Activated naive CD8-positive, alpha-beta T cell treated with anti-CD3 and anti-CD28 coated beads, Interleukin-2, amount 50 U/mL, for 24 hours (primary cell): ENCODE results near the gene CREB3L1.

ENCODE experiments used
- ATAC-seq: fragments of 150-1000 bp; cut with Tn5 transposase; one replicate; pipeline ENCODE4 v1.10.0; 2021
- DNase-seq: peaks from one replicate; pipeline ENCODE4 v3.0.0; 2021
- H3K27ac Mint-ChIP-seq: one replicate; pipeline ENCODE4 v1.8.0; 2021; ENCODE audit warnings: mild to moderate bottlenecking, mixed read lengths
- H3K27me3 Mint-ChIP-seq: one replicate; pipeline ENCODE4 v1.8.0; 2021; ENCODE audit warnings: mixed read lengths
- H3K36me3 Mint-ChIP-seq: one replicate; pipeline ENCODE4 v1.8.0; 2021; ENCODE audit warnings: low read depth, mixed read lengths
- H3K4me1 Mint-ChIP-seq: one replicate; pipeline ENCODE4 v1.8.0; 2021; ENCODE audit warnings: mixed read lengths
- H3K4me3 Mint-ChIP-seq: one replicate; pipeline ENCODE4 v1.8.0; 2021; ENCODE audit warnings: mild to moderate bottlenecking, moderate library complexity, mixed read lengths
- H3K9me3 Mint-ChIP-seq: one replicate; pipeline ENCODE4 v1.8.0; 2021; ENCODE audit warnings: mixed read lengths

CREB3L1 gene

DNA sequence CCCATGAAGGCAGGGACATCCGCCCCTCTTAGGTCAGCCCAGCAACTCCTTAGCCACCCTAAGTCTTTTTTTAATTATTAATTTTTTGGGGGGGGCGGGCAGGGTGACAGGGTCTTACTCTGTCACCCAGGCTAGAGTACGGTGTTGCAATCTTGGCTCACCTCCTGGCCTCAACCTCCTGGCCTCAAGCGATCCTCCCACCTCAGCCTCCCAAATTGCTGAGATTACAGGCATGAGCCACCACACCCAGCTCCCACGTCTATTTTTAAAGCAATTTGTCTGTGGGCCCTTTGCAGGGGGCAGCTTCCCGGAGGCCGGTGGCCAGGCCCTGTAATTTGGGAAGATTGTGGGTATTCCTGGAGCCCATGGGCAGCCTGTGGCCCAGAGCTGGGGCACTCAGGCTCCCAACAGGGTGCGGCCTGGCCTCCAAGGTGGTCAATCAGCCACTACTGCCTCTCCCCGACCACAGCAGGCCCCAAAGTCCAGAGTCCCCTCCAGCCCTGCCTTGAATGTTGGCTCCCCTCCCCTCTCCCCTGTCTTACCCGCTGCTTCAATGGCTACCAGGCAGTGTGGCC lies 27.2 kb downstream of the CREB3L1 start:
- H3K9me3 Mint-ChIP-seq, result no peaks in the 10 kb centered on the region
- H3K4me1 Mint-ChIP-seq, result peaks cover 9% of the 10 kb centered on the region
- ATAC-seq (no peak), DNase-seq (no peak)
- no peak overlapping the region for H3K27ac Mint-ChIP-seq
- no peak overlapping the region for H3K4me3 Mint-ChIP-seq
- no peaks in the 10 kb centered on the region for H3K36me3 Mint-ChIP-seq
- H3K27me3 Mint-ChIP-seq, result no peaks in the 10 kb centered on the region

DNA sequence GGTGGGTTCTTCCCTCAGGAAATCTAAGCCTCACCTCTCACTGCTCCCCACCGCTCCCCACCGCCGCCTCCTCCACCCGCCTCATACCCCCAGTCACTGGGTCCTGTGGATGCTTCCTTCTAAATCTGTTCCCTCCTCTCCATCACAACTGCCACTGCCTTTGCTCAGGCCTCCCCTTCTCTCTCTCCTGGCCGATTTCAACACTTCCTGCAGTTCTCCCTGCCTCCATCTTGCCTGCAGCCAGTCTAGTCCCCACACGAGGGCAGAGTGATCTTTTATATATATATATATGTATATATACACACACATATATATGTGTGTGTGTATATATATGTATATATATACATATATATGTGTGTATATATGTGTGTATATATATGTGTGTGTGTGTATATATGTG lies 27.8 kb downstream of the CREB3L1 start:
- H3K4me3 Mint-ChIP-seq, result no peak overlapping the region
- ATAC-seq (no peak), DNase-seq (no peak)
- no peaks in the 10 kb centered on the region for H3K27me3 Mint-ChIP-seq
- peaks cover 9% of the 10 kb centered on the region for H3K4me1 Mint-ChIP-seq
- H3K9me3 Mint-ChIP-seq, result no peaks in the 10 kb centered on the region
- no peaks in the 10 kb centered on the region for H3K36me3 Mint-ChIP-seq
- no peak overlapping the region for H3K27ac Mint-ChIP-seq

DNA sequence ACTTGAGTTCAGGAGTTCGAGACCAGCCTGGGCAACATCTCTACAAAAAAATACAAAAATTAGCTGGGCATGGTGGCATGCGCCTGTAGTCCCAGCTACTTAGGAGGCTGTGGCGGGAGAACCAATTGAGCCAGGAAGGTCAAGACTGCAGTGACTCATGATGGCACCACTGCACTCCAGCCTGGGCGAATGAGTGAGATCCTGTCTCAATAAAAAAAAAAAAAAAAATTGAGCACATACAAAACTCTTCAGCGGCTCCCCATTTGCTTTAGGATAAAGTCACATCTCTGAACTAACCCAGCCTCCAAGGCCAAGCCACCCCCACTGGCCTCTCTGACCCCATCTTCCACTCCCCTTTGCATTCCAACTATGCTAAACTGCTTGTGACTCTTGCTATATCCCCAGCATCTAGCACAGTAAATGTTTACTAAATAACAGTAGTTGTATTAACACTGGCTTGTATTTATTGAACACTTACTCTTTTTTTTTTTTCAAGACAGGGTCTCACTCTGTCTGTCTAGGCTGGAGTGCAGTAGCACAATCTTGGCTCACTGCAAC lies 28.9 kb downstream of the CREB3L1 start:
- no peaks in the 10 kb centered on the region for H3K27me3 Mint-ChIP-seq
- no peak for DNase-seq
- ATAC-seq, result no peak
- no peaks in the 10 kb centered on the region for H3K36me3 Mint-ChIP-seq
- no peak overlapping the region for H3K4me3 Mint-ChIP-seq
- H3K27ac Mint-ChIP-seq, result no peak overlapping the region
- H3K9me3 Mint-ChIP-seq, result no peaks in the 10 kb centered on the region
- H3K4me1 Mint-ChIP-seq, result peaks cover 9% of the 10 kb centered on the region

- H3K4me1 Mint-ChIP-seq, result peaks cover 9% of the 10 kb centered on the region
- H3K36me3 Mint-ChIP-seq, result no peaks in the 10 kb centered on the region
- H3K27ac Mint-ChIP-seq, result no peak overlapping the region
- ATAC-seq (no peak), DNase-seq (no peak)
- no peak overlapping the region for H3K4me3 Mint-ChIP-seq
- no peaks in the 10 kb centered on the region for H3K27me3 Mint-ChIP-seq
- H3K9me3 Mint-ChIP-seq, result no peaks in the 10 kb centered on the region
These were observed 29.9 kb downstream of the CREB3L1 start for GRCh38 chr11:46307369-46307768.

- H3K9me3 Mint-ChIP-seq, result no peaks in the 10 kb centered on the region
- no peak for DNase-seq
- no peak overlapping the region for H3K4me3 Mint-ChIP-seq
- peaks cover 9% of the 10 kb centered on the region for H3K4me1 Mint-ChIP-seq
- no peaks in the 10 kb centered on the region for H3K36me3 Mint-ChIP-seq
- ATAC-seq, result no peak
- no peak overlapping the region for H3K27ac Mint-ChIP-seq
- no peaks in the 10 kb centered on the region for H3K27me3 Mint-ChIP-seq
These were observed 30.4 kb downstream of the CREB3L1 start for GRCh38 chr11:46307785-46308341.

DNA sequence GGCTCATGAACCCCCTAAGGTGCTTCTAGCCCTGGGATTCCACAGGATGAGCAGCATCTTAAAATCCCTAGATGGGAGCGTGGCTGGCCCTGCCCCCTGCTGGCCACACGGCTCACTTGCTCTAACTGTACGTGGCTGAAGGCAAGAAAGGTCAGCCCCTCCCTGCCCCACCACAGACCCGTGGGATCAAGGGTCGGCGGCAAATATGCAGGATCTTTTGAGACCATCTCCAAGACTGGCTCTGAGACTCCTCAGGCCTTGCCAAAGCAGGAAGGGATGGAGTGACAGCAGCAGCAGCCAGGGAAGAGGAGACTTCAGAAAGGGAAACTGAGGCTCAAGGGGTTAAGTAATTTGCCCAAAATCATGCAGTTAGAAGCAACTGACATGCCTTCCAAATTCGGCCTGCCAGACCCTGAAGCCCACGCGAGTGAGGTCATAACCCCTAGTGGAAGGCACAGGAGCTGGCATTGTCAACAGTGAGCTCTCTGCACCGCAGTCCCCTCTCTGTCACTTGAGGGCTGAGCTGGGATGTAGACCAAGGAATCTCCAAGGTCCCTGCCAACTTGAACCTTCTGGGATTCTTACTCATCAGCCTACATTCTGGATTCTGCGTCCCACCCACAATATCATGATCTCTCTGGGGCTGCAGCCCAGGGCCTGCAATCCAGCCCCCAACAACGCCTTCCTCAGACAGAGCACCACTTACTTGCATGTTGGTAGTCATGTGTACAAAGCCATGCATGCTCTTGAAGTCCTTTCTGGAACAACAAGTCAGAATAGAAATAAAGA lies 31.4 kb downstream of the CREB3L1 start:
- peaks cover 9% of the 10 kb centered on the region for H3K4me1 Mint-ChIP-seq
- H3K27me3 Mint-ChIP-seq, result no peaks in the 10 kb centered on the region
- H3K36me3 Mint-ChIP-seq, result no peaks in the 10 kb centered on the region
- ATAC-seq (peak; percentile 84), DNase-seq (peak; percentile 80)
- no peaks in the 10 kb centered on the region for H3K9me3 Mint-ChIP-seq
- no peak overlapping the region for H3K27ac Mint-ChIP-seq
- H3K4me3 Mint-ChIP-seq, result no peak overlapping the region

DNA sequence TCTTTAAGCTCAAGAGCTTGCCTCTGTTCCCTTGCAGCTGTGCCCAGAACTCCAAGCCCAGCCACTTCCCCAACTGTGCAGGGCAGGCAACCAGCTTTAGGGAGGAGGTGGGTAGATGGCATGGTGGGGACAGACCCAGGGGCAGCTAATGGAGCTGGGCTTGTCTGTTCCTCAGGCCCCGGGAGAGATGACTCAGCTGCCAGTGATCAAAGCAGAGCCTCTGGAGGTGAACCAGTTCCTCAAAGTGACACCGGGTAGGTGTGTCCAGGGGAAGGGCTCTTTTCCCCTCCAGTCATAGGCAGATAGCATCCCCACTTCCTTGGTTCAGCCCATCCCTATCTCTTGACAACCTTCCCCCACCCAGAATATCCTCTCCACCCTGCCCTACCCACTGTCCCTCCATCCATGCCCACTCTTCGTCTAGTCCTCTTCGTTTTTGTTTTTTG lies 32.4 kb downstream of the CREB3L1 start:
- H3K27ac Mint-ChIP-seq, result no peak overlapping the region
- no peak for DNase-seq
- ATAC-seq, result no peak

DNA sequence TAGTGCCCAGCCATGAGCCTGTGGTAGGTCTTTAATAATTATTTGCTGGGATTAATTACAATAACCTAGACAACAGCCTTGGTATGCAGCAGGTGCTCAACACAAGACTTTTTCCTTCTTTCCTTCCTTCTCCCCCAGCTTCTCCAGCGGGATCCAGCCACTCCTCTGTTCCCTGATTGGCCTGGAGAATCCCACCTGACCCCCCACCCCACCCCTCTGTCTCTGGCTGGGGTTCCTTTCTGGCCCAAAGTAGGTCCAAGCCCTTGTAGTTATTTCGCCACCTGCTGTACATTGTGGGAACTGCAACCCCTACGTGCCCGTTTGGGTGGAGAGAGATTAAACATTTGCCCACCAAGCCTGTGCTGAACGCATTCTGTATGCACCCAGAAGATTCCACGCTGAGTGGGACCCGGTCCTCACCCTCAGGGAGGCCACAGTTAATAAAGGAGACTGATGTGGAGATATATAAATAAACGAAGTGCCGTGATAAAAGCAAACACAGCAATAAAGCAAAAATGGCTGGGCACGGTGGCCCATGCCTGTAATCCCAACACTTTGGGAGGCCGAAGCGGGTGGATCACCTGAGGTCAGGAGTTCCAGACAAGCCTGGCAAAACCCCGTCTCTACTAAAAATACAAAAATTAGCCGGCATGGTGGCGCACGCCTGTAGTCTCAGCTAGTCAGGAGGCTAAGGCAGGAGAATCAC lies 37.7 kb downstream of the CREB3L1 start:
- H3K36me3 Mint-ChIP-seq, result no peaks in the 10 kb centered on the region
- H3K27me3 Mint-ChIP-seq, result peaks cover 2% of the 10 kb centered on the region
- no peak overlapping the region for H3K4me3 Mint-ChIP-seq
- peaks cover 16% of the 10 kb centered on the region for H3K4me1 Mint-ChIP-seq
- DNase-seq, result peak; percentile 82
- ATAC-seq, result peak; percentile 74
- no peak overlapping the region for H3K27ac Mint-ChIP-seq
- H3K9me3 Mint-ChIP-seq, result no peaks in the 10 kb centered on the region

More for the DNA sequence above, 32.4 kb downstream of the CREB3L1 start:
- Mint-ChIP-seq H3K4me3 (no peak overlapping the region), H3K36me3 (no peaks in the 10 kb centered on the region), H3K4me1 (peaks cover 9% of the 10 kb centered on the region), H3K27me3 (no peaks in the 10 kb centered on the region), H3K9me3 (no peaks in the 10 kb centered on the region)

GRCh38 chr11:46315783-46316563 lies 38.5 kb downstream of the CREB3L1 start:
- Mint-ChIP-seq H3K36me3 (no peaks in the 10 kb centered on the region), H3K4me3 (no peak overlapping the region), H3K27ac (no peak overlapping the region)

DNA sequence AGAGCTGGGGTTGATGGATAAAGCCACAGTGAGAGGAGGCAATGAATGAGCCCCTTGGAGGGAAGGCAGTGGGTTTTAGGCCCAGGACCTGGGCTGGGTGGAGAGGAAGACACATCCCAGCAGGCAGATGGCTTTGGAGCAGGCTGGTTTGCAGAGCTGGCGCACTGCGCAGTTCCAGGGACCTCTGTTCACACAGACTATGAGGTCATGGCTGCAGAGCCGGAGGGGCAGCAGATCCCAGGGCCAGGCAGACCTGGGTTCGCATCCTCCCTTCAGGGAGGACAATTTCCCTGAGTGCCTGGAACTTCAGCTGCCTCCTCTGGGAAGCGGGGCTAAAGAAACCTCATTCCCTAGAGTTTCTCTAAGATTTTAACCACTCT lies 41.6 kb downstream of the CREB3L1 start:
- peaks cover 16% of the 10 kb centered on the region for H3K4me1 Mint-ChIP-seq
- H3K36me3 Mint-ChIP-seq, result no peaks in the 10 kb centered on the region
- ATAC-seq (no peak), DNase-seq (no peak)
- peaks cover 2% of the 10 kb centered on the region for H3K27me3 Mint-ChIP-seq
- H3K4me3 Mint-ChIP-seq, result no peak overlapping the region
- H3K27ac Mint-ChIP-seq, result peak overlapping the region; percentile 75
- H3K9me3 Mint-ChIP-seq, result no peaks in the 10 kb centered on the region

More at GRCh38 chr11:46315783-46316563, 38.5 kb downstream of the CREB3L1 start:
- Mint-ChIP-seq H3K9me3 (no peaks in the 10 kb centered on the region), H3K27me3 (peaks cover 2% of the 10 kb centered on the region), H3K4me1 (peaks cover 16% of the 10 kb centered on the region)
- ATAC-seq (peak; percentile 7), DNase-seq (no peak)

- Mint-ChIP-seq H3K9me3 (no peaks in the 10 kb centered on the region), H3K36me3 (no peaks in the 10 kb centered on the region), H3K4me3 (no peak overlapping the region), H3K27ac (no peak overlapping the region), H3K4me1 (peaks cover 13% of the 10 kb centered on the region), H3K27me3 (no peaks in the 10 kb centered on the region)
- ATAC-seq (no peak), DNase-seq (no peak)
These were observed 44.3 kb downstream of the CREB3L1 start for GRCh38 chr11:46321757-46322156.

DNA sequence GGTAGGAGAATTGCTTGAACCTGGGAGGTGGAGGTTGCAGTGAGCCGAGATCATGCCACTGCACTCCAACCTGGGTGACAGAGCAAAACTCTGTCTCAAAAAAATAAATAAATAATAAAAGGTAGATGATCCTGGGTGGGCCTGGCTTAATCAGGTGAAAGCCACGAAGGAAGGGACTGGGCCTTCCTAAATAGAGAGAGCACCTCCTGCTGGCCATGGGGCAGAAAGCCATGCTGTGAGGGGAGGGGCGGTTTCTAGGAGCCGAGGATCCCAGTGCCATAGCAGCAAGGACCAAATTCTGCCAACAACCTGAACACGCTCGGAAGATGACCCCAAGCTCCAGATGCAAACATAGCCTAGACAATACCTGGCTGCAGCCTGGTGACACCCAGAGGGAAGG lies 45.3 kb downstream of the CREB3L1 start:
- H3K9me3 Mint-ChIP-seq, result no peaks in the 10 kb centered on the region
- H3K4me3 Mint-ChIP-seq, result no peak overlapping the region
- peaks cover 13% of the 10 kb centered on the region for H3K4me1 Mint-ChIP-seq
- DNase-seq (no peak), ATAC-seq (no peak)
- peaks cover 2% of the 10 kb centered on the region for H3K27me3 Mint-ChIP-seq
- H3K36me3 Mint-ChIP-seq, result no peaks in the 10 kb centered on the region
- H3K27ac Mint-ChIP-seq, result no peak overlapping the region

DNA sequence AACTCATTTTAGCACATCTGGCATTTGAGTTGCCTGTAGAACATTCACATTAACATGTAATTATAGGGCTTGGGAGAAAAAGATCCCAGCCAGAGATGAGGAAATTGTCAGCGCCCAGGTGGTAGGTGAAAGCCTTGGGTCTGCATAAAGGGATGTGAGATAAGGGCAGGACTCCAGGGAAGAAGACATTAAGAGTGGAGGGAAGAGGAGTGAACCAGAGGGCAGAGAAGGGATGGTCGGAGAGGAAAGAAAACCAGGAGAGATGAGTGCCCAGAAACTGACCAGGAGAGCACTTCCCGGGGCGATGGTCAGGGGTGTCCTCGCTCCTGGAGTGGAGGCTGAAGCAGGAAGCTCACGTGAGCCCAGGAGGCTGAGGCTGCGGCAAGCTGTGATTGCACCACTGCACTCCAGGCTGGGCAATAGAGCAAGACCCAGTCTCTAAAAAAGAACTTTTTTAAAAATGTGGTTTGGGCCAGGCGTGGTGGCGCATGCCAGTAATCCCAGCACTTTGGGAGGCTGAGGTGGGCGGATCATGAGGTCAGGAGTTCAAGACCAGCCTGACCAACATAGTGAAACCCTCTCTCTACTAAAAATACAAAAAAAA lies 49.5 kb downstream of the CREB3L1 start:
- DNase-seq, result no peak
- peaks cover 22% of the 10 kb centered on the region for H3K4me1 Mint-ChIP-seq
- no peak overlapping the region for H3K27ac Mint-ChIP-seq
- no peaks in the 10 kb centered on the region for H3K36me3 Mint-ChIP-seq
- ATAC-seq, result no peak
- no peak overlapping the region for H3K4me3 Mint-ChIP-seq
- peaks cover 9% of the 10 kb centered on the region for H3K27me3 Mint-ChIP-seq
- H3K9me3 Mint-ChIP-seq, result no peaks in the 10 kb centered on the region

- H3K27me3 Mint-ChIP-seq, result peaks cover 9% of the 10 kb centered on the region
- ATAC-seq, result no peak
- no peak overlapping the region for H3K4me3 Mint-ChIP-seq
- no peak for DNase-seq
- H3K27ac Mint-ChIP-seq, result no peak overlapping the region
- H3K4me1 Mint-ChIP-seq, result peaks cover 28% of the 10 kb centered on the region
- H3K36me3 Mint-ChIP-seq, result no peaks in the 10 kb centered on the region
- H3K9me3 Mint-ChIP-seq, result no peaks in the 10 kb centered on the region
These were observed 50.4 kb downstream of the CREB3L1 start for GRCh38 chr11:46327829-46328228.
